Measurements from ENCODE around the gene MT2A. TPM values are rescaled to one million over a fixed set of nuclear protein-coding genes. Genes with fewer than 3 reads are reported as not detected.

Gene MT2A
- total RNA-seq, 1 donor from 2014 or later: 227 TPM

Other genes starting within 250 kb of the MT2A start
- gene AMFR, start 183.0 kb upstream of the MT2A start, total RNA-seq: 241 and 263 TPM in 2 replicates
- gene NUDT21, start 157.3 kb upstream of the MT2A start, total RNA-seq: 135 and 158 TPM in 2 replicates
- gene OGFOD1, start 157.0 kb upstream of the MT2A start, total RNA-seq: 87.0 and 152 TPM in 2 replicates
- gene BBS2, start 88.6 kb upstream of the MT2A start, total RNA-seq: 29.7 and 49.2 TPM in 2 replicates
- gene MT4, start 43.5 kb upstream of the MT2A start, total RNA-seq: not detected in 2 replicates
- gene MT3, start 19.1 kb upstream of the MT2A start, total RNA-seq: not detected in 2 replicates
- gene MT1E, start 17.2 kb downstream of the MT2A start, total RNA-seq: 132 and 284 TPM in 2 replicates
- gene MT1M, start 24.1 kb downstream of the MT2A start, total RNA-seq: 3.5 and 8.8 TPM in 2 replicates
- 4.2 and 9.4 TPM in 2 replicates for gene MT1A, start 30.1 kb downstream of the MT2A start, total RNA-seq
- not detected in 2 replicates for gene MT1B, start 43.3 kb downstream of the MT2A start, total RNA-seq
- 0.59 and 2.4 TPM in 2 replicates for gene MT1F, start 49.4 kb downstream of the MT2A start, total RNA-seq
- gene MT1G, start 59.5 kb downstream of the MT2A start, total RNA-seq: not detected in 2 replicates
- gene MT1H, start 61.2 kb downstream of the MT2A start, total RNA-seq: not detected in 2 replicates
- gene MT1X, start 73.9 kb downstream of the MT2A start, total RNA-seq: 26.1 and 29.9 TPM in 2 replicates
- 111 and 118 TPM in 2 replicates for gene NUP93, start 121.5 kb downstream of the MT2A start, total RNA-seq